Neuron (in vitro differentiated cells): ENCODE measurements around the gene P2RX6.

Experiments used
- H2AFZ ChIP-seq: one replicate; pipeline ENCODE4 v1.6.1; 2013; ENCODE audit warnings: low read depth, mild to moderate bottlenecking, inconsistent platforms, low read length, moderate library complexity
- H3K27me3 ChIP-seq: one replicate; pipeline ENCODE4 v1.6.1; 2013; ENCODE audit warnings: low read length; ENCODE audit not compliant: insufficient read depth
- H3K36me3 ChIP-seq: one replicate; pipeline ENCODE4 v1.6.1; 2013; ENCODE audit warnings: low read length; ENCODE audit not compliant: insufficient read depth
- H3K4me1 ChIP-seq: one replicate; pipeline ENCODE4 v1.6.1; 2013; ENCODE audit warnings: low read length; ENCODE audit not compliant: insufficient read depth
- H3K4me3 ChIP-seq: 2 replicates; pipeline ENCODE4 v1.5.1; 2013; ENCODE audit warnings: mild to moderate bottlenecking, low read length, moderate library complexity
- H3K9me3 ChIP-seq: one replicate; pipeline ENCODE4 v1.6.1; 2013; ENCODE audit warnings: low read length

Gene P2RX6

DNA sequence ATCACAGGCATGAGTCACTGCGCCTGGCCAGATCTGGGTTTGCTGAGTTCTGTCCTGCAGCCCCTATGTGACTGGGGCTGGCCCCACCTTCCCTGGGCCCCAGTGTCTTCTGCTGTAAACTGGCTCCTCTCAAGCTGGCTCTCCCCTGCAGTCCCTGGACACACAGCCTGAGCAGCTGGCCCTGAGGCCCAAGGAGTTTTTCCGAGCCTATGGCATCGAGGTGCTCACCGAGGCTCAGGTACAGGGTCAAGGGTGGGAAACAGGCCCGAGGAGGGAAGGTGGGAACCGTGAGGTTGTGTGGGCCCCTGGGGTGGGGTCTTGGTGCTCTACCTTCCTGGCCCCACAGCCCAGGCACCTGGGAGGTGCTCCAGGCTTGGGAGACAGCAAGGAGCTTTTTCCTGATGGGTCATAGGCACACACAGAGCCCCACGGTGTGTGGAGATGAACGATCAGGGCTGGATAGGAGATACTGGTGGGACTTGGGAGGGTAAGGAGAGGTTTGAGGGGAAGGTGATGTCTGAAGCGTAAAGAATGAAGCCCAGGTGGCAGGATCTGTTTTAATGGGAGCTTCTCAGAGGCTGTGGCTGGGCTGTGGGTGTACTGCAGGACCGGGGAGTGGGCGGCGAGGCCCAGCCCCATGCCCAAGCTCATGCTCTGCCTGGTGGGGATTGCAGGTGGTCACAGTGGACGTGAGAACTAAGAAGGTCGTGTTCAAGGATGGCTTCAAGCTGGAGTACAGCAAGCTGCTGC lies 39.2 kb upstream of the P2RX6 start:
- no peaks in the 10 kb centered on the region for H3K27me3 ChIP-seq

GRCh38 chr22:20976291-20976877 lies 38.6 kb upstream of the P2RX6 start:
- no peak overlapping the region for H3K4me3 ChIP-seq
- no peaks in the 10 kb centered on the region for H3K27me3 ChIP-seq
- H3K9me3 ChIP-seq, result no peaks in the 10 kb centered on the region
- no peak overlapping the region for H2AFZ ChIP-seq
- H3K4me1 ChIP-seq, result peaks cover 10% of the 10 kb centered on the region
- no peaks in the 10 kb centered on the region for H3K36me3 ChIP-seq

More for the DNA sequence above, 39.2 kb upstream of the P2RX6 start:
- Histone ChIP-seq H3K36me3 (no peaks in the 10 kb centered on the region), H3K4me1 (peaks cover 12% of the 10 kb centered on the region), H3K4me3 (no peak overlapping the region), H3K9me3 (no peaks in the 10 kb centered on the region), H2AFZ (no peak overlapping the region)

GRCh38 chr22:20977019-20977418 lies 37.9 kb upstream of the P2RX6 start:
- no peaks in the 10 kb centered on the region for H3K27me3 ChIP-seq
- H3K4me1 ChIP-seq, result peaks cover 6% of the 10 kb centered on the region
- H3K4me3 ChIP-seq, result no peak overlapping the region
- H3K9me3 ChIP-seq, result no peaks in the 10 kb centered on the region
- H2AFZ ChIP-seq, result no peak overlapping the region
- no peaks in the 10 kb centered on the region for H3K36me3 ChIP-seq

DNA sequence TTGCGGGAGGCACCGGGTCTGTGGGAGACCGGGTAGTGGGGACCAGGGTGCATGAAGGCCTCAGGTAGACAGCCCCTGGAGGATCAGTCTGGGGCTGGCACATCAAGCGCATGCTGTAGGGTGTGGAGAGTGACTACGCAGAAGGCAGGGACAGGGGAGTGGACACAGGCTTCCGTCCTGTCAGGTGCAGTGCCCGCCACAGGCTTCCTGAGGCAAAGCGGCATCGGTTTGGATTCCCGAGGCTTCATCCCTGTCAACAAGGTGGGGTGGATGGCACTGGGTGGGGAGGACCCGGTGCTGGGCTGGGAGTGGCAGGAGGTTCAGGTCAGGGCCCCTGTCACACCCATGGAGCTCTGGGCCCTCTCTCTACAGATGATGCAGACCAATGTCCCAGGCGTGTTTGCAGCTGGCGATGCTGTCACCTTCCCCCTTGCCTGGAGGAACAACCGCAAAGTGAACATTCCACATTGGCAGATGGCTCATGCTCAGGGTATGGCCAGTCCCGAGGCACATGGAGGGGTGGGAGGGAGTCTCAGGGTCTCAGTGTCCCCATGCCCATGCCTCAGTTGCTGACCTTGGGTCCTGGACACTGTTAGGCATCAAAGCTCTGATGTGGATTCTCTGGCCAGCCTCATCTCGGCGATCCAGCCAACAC lies 37.3 kb upstream of the P2RX6 start:
- no peak overlapping the region for H3K4me3 ChIP-seq
- H3K36me3 ChIP-seq, result no peaks in the 10 kb centered on the region
- no peaks in the 10 kb centered on the region for H3K27me3 ChIP-seq
- no peaks in the 10 kb centered on the region for H3K9me3 ChIP-seq
- peaks cover 6% of the 10 kb centered on the region for H3K4me1 ChIP-seq
- H2AFZ ChIP-seq, result no peak overlapping the region

DNA sequence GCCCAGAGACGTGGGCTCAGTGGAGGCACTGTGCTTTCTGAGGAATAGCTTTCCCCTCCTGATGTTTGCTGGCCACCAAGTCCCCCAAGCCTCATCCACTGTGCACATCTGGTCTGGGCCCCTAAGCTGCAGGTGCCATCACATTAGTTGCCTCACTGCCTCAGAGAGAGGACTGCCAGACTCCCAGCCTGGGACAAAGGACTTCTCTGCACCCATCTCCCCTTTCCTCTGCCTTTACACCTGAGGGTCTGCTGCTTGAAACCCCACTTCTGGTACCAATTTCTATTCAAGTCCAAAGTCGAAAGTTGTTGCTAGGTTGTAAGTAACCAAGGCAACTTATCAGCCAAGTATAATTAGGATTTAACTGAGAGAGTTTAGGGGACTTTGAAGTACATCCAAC lies 36.5 kb upstream of the P2RX6 start:
- H2AFZ ChIP-seq, result no peak overlapping the region
- no peaks in the 10 kb centered on the region for H3K27me3 ChIP-seq
- no peaks in the 10 kb centered on the region for H3K36me3 ChIP-seq
- no peaks in the 10 kb centered on the region for H3K9me3 ChIP-seq
- H3K4me1 ChIP-seq, result peaks cover 11% of the 10 kb centered on the region
- H3K4me3 ChIP-seq, result no peak overlapping the region

DNA sequence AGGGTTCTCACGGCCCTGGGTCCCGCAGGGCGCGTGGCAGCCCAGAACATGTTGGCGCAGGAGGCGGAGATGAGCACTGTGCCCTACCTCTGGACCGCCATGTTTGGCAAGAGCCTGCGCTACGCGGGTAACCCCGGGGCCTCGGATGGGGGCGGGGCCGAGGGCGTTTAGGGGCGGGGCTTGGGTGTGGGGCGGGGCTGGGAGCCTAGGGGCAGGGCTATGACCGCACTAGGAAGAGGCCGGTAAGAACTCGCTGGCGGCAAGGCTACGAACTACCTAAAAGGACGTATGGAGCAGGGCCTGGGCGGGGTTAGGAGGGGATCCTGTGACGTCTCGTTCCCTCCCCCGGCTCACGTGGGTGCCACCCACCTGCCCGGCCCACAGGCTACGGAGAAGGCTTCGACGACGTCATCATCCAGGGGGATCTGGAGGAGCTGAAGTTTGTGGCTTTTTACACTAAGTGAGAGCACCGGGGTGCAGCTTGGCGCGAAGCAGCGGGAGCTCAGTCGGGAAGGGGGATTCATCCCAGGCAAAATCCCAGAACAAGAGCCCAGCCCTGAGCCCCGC lies 35.6 kb upstream of the P2RX6 start:
- H3K4me1 ChIP-seq, result peaks cover 11% of the 10 kb centered on the region
- no peak overlapping the region for H2AFZ ChIP-seq
- H3K9me3 ChIP-seq, result no peaks in the 10 kb centered on the region
- H3K4me3 ChIP-seq, result no peak overlapping the region
- no peaks in the 10 kb centered on the region for H3K27me3 ChIP-seq
- H3K36me3 ChIP-seq, result peaks cover 5% of the 10 kb centered on the region

DNA sequence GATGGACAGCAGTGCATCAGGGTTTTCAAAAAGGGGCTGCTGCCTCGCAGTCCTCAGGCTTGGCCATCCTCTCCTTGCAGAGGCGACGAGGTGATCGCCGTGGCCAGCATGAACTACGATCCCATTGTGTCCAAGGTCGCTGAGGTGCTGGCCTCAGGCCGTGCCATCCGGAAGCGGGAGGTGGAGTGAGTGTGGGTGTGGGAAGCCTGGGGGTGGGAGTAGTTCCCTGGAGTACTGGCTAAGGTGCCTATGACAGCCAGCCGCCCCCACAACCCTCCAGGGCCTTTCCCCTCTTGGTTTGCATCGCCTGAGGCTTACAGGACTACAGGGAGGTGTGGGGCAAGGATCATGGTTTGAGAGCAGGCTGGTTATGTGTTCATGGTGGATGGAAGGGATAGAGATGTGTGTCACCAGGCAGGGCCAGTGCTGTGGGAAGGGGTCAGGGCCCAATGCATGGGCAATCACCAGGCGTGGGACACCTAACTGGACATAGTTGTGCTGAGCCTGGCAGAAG lies 35.0 kb upstream of the P2RX6 start:
- Histone ChIP-seq H3K36me3 (peaks cover 6% of the 10 kb centered on the region), H3K4me1 (peaks cover 11% of the 10 kb centered on the region), H2AFZ (no peak overlapping the region), H3K9me3 (no peaks in the 10 kb centered on the region), H3K4me3 (no peak overlapping the region), H3K27me3 (no peaks in the 10 kb centered on the region)

GRCh38 chr22:20980523-20980922 lies 34.4 kb upstream of the P2RX6 start:
- Histone ChIP-seq H3K27me3 (no peaks in the 10 kb centered on the region), H3K4me1 (peaks cover 11% of the 10 kb centered on the region), H3K4me3 (no peak overlapping the region), H3K36me3 (peaks cover 9% of the 10 kb centered on the region), H3K9me3 (no peaks in the 10 kb centered on the region), H2AFZ (no peak overlapping the region)

- H3K4me3 ChIP-seq, result peak overlapping the region; percentile 86
- no peaks in the 10 kb centered on the region for H3K27me3 ChIP-seq
- H3K9me3 ChIP-seq, result no peaks in the 10 kb centered on the region
These were observed 33.8 kb upstream of the P2RX6 start for GRCh38 chr22:20980938-20981722.

GRCh38 chr22:20981787-20982562 lies 33.0 kb upstream of the P2RX6 start, which contains the start of gene LZTR1:
Gene LZTR1, plus strand, starts transcription at chr22:20982297. Its CDS starts 75 bp downstream, at chr22:20982372.
- H3K9me3 ChIP-seq, result no peaks in the 10 kb centered on the region
- H3K4me1 ChIP-seq, result peaks cover 11% of the 10 kb centered on the region
- no peaks in the 10 kb centered on the region for H3K27me3 ChIP-seq
- peak within 1 kb of the TSS; percentile 86 for H3K4me3 ChIP-seq
- peaks cover 18% of the 10 kb centered on the region for H3K36me3 ChIP-seq
- H2AFZ ChIP-seq, result peak within 1 kb of the TSS; percentile 81

More at GRCh38 chr22:20980938-20981722, 33.8 kb upstream of the P2RX6 start:
- Histone ChIP-seq H3K4me1 (peaks cover 11% of the 10 kb centered on the region), H2AFZ (peak overlapping the region; percentile 81), H3K36me3 (peaks cover 14% of the 10 kb centered on the region)

- Histone ChIP-seq H3K27me3 (no peaks in the 10 kb centered on the region), H3K9me3 (no peaks in the 10 kb centered on the region), H3K36me3 (peaks cover 22% of the 10 kb centered on the region), H3K4me1 (peaks cover 11% of the 10 kb centered on the region), H2AFZ (peak overlapping the region; percentile 81), H3K4me3 (peak overlapping the region; percentile 86)
These were observed 32.4 kb upstream of the P2RX6 start for GRCh38 chr22:20982563-20982882.
